GM18517 (cell line): ENCODE data around the gene SPTB.

Experiments
- ATAC-seq: cut with Tn5 transposase; IDR thresholded peaks from one replicate; pipeline ENCODE4 v1.9.1; 2021; ENCODE audit warnings: mild to moderate bottlenecking, moderate library complexity; ENCODE audit not compliant: unreplicated experiment

Gene SPTB

DNA sequence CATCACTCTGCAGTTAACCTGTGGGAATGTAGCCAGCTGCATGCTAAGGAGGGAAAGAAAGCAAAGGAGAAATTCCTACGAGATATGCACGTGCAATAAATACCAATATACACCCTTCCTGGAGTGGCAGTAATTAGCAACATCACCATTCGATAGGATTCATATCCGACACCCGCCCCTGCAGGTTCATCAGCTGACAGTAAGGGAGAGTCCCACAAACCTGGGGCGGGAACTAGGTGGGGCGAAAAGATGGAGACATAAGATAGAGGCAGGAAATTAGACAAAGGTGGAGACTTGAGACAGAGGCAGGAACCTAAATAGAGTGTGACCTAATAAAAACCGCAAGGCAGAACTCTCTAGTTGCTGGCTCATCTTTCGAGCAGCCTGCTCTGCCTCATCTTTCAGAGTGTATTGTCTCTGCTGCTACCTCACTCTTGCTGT is 123.9 kb downstream of the SPTB start:
- ATAC-seq, result no peak

- ATAC-seq, result no peak
These were observed 125.0 kb downstream of the SPTB start for GRCh38 chr14:64754685-64755084.

- ATAC-seq, result no peak
These were observed 125.7 kb downstream of the SPTB start for GRCh38 chr14:64753999-64754398.

- ATAC-seq, result no peak
These were observed 126.3 kb downstream of the SPTB start for GRCh38 chr14:64753374-64753773.

DNA sequence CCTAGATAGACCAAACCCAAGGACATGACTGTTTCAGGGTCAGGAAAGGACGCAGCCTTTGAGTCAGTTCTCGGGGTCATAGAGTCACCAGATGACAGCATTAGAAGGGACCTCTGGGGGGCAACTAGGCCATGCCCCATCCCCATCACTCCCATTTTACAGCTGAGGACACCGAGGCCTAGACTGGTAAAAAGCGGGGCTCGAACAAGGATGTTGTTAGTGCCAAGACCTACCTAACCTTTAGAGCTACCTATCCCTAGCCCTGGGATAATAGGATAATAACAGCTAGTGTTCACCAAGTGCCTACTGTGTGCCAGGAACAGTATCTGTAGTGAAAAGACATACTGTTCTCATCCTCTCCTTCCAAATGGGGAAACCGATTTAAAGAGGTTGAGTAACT is 126.8 kb downstream of the SPTB start:
- no peak for ATAC-seq

- no peak for ATAC-seq
These were observed 130.6 kb downstream of the SPTB start for GRCh38 chr14:64748995-64749714.

DNA sequence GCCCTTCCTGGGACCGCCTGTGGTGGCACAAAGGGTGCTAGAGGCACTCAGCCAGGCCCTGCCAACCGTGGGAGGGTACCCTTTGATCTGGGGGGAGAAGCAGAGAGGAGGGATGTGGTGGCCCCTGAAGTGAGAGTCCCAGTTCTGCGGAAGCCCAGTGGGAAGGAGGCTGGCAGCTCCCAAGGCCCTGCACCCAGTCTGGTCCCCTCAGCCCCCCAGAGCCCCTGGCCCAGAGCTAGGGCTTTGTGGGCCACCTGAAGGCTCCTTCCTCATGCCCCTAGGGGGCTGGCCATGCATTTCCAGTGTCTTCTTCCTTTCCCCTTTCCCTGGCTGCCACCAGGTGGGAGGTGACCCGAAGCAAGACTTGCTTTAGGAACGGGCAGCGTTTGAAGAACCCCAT is 131.2 kb downstream of the SPTB start:
- ATAC-seq, result no peak

DNA sequence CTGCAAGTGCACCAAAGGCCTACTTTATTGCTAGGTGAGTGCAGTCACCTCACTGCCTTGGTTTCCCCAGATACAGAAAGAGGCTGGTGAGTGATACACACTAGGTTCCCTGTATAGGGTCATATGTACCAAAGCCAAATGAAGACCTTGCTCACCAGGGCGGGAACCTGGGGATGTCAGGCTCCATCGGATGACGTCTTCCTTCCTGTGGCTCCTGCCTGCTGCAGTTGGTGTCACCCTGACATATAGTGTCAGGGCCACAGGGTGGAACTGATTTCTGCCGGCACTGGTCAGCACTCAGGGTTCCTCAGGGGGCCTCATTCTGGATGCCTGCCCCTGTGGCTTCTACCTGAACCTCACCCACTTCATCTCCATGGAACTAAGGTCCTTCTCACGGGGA is 132.4 kb downstream of the SPTB start:
- ATAC-seq, result no peak

- ATAC-seq, result no peak
These were observed 133.1 kb downstream of the SPTB start for GRCh38 chr14:64746298-64747250.

DNA sequence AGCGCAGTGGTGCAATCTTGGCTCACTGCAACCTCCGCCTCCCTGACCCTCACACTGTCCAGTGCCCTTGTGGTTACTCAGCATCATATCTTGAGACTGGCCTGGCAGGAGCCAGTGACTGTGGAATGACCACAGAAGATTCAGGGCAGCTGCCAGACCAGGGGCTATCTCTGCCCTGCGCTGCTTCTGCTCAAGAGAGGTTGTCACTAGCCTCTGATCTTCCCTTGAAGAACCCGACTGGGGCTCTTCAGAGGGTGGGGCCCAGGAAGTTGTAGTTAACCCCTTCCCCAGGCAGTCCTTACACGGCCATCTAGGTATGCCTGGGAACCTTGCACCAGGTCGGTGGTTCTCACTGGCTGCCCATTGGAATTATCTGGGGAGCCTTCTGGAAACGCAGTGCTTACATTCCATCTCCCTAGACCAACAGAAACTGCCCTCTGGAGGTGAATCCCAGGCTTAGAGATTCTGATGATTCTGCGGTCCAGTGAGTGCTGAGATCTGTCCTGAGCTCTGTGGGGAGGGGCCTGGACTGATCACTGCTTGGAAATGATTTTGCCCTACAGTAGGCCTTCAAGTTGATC is 134.1 kb downstream of the SPTB start:
- ATAC-seq, result no peak

DNA sequence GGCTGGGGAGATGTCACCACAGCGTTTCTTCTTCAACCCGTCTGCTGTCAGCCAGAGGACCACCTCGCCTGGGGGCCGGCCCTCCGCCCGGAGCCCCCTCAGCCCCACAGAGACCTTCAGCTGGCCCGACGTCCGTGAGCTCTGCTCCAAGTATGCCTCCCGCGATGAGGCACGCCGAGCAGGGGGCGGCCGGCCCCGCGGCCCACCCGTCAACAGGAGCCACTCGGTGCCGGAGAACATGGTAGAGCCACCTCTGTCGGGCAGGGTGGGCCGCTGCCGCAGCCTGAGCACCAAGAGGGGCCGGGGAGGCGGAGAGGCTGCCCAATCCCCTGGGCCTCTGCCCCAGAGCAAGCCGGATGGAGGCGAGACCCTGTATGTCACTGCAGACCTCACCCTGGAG is 136.6 kb downstream of the SPTB start:
- ATAC-seq, result no peak

- no peak for ATAC-seq
These were observed 137.7 kb downstream of the SPTB start for GRCh38 chr14:64741961-64742360.

DNA sequence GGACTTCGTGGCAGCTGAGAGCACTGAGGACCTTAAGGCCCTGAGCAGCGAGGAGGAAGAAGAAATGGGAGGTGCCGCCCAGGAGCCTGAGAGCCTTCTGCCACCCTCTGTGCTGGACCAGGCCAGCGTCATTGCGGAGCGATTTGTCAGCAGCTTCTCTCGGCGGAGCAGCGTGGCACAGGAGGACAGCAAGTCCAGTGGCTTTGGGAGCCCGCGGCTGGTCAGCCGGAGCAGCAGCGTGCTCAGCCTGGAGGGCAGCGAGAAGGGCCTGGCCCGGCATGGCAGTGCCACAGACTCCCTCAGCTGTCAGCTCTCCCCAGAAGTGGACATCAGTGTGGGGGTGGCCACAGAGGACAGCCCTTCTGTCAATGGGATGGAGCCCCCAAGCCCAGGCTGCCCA is 138.5 kb downstream of the SPTB start:
- ATAC-seq, result no peak

DNA sequence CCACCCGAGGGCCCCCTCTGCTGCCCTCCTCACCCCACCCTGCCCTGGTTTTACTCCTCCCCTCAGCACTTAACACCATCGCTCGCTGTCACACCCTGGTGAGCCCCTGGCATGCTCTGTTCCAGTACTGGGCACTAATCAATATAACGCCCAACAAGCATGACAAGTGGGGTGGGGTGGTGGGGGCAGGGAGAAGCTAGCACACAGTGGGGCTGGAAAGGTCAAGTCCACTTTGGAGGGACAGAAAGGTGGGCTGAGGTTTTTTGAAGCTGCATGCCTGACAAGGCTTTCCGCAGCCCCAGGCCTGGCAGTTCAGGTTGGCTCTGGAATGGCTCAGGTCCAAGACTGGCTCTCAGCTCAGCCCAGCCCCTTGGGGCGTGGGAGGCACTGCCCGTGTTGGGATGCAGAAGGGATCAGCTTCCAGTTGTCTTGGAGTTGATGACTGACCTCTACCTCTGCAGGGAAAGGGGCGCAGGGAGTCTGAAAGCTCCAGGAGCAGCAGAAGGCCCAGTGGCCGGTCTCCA is 141.4 kb downstream of the SPTB start:
- no peak for ATAC-seq

DNA sequence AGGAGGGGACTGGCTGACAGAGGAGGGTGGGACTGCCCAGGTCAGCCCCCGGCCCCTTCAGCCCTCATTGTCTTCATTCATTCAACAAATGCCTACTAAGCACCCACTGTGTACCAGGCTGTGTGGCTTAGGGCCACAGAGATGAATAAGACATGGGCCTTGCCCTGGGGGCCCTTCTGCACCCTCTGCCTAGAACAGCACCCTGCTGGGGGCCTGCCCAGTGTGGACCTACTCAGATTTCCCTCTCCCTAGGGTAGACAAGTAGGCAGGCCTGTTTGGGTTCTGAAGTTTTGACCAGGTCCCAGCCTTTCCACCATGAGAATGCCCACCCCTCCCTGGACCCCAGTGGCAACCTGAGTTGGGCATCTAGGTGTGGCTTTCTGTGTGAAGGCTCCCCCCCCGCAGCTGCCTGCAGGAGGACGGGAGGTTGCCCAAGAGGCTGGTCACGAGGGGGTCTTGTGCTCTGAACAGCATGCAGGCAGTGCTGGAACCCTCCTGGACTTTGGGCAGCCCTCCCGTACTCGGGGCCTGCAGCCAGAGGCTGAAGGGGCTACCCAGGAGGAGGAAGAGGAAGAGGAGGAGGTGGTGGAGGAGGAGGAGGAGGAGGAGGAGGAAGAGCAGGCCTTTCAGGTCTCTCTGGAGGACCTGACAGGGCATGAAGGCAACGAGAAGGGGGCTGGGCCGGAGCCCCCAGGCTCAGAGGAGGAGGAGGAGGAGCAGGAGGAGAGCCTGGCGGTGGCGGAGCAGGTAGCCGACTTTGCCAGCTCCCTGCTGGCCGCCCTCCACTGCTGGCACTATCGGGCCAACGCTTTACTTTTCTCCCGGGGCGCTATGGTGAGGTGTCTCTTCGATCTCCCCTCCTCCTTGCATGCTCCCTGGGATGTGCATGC is 142.1 kb downstream of the SPTB start:
- no peak for ATAC-seq

- ATAC-seq, result no peak
These were observed 143.2 kb downstream of the SPTB start for GRCh38 chr14:64736271-64737169.

- ATAC-seq, result no peak
These were observed 144.7 kb downstream of the SPTB start for GRCh38 chr14:64734990-64735389.

GRCh38 chr14:64733899-64734298 is 145.8 kb downstream of the SPTB start:
- no peak for ATAC-seq

- no peak for ATAC-seq
These were observed 146.4 kb downstream of the SPTB start for GRCh38 chr14:64733321-64733720.
